ENCODE results near the gene DNAJB11.
A peak's percentile ranks its signal among the peaks of the same experiment; 100 is the strongest.
"Not testable (repeated sequence)": the region's sequence is repeated elsewhere in the genome, so short reads cannot be mapped to it uniquely, and the experiment has no call there.

The DNAJB11 gene

GRCh38 chr3:186570096-186570940 is at the start of gene DNAJB11:
DNAJB11 (plus strand) TSS chr3:186570720; CDS start chr3:186570898, 178 bp downstream.
- peak; percentile 89 for DNase-seq (ENCODE audit: extremely low spot score, insufficient read length, low read depth)
- FAIRE-seq, result peak; percentile 99

- DNase-seq (ENCODE audit: extremely low spot score, insufficient read length, low read depth) (no peak), FAIRE-seq (peak; percentile 95)
These were observed 49.3 kb upstream of the DNAJB11 start for GRCh38 chr3:186520957-186521842.

GRCh38 chr3:186523022-186523421 is 47.5 kb upstream of the DNAJB11 start:
- no peak for FAIRE-seq
- no peak for DNase-seq (ENCODE audit: extremely low spot score, insufficient read length, low read depth)

- FAIRE-seq (no peak), DNase-seq (ENCODE audit: extremely low spot score, insufficient read length, low read depth) (no peak)
These were observed 47.1 kb upstream of the DNAJB11 start for GRCh38 chr3:186523434-186523833.

- no peak for FAIRE-seq
- no peak for DNase-seq (ENCODE audit: extremely low spot score, insufficient read length, low read depth)
These were observed 45.9 kb upstream of the DNAJB11 start for GRCh38 chr3:186524616-186525015.

GRCh38 chr3:186525369-186526255 is 44.9 kb upstream of the DNAJB11 start:
- DNase-seq (ENCODE audit: extremely low spot score, insufficient read length, low read depth) (no peak), FAIRE-seq (peak; percentile 84)

GRCh38 chr3:186526256-186526606 is 44.3 kb upstream of the DNAJB11 start:
- DNase-seq (ENCODE audit: extremely low spot score, insufficient read length, low read depth) (no peak), FAIRE-seq (no peak)

GRCh38 chr3:186529201-186529999 is 41.1 kb upstream of the DNAJB11 start:
- FAIRE-seq (peak; percentile 70), DNase-seq (ENCODE audit: extremely low spot score, insufficient read length, low read depth) (no peak)

DNA sequence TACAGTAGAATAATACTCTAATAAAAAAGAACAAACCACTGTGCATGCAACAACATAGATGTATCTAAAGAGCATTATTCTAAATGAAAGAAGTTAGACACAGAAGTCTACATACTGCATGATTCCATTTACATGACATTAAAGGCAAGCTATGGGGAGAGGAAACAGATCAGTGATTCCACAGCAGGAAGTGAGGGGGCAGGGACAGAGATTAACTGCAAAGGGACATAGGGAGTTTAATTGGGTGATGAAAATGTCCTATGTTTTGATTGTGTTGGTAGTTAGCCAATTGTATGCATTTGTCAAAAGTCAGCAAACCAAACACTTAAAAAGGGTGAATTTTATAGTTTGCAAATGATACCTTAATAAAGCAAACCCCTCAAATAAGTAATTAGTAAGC is 40.1 kb upstream of the DNAJB11 start:
- FAIRE-seq, result peak; percentile 18

DNA sequence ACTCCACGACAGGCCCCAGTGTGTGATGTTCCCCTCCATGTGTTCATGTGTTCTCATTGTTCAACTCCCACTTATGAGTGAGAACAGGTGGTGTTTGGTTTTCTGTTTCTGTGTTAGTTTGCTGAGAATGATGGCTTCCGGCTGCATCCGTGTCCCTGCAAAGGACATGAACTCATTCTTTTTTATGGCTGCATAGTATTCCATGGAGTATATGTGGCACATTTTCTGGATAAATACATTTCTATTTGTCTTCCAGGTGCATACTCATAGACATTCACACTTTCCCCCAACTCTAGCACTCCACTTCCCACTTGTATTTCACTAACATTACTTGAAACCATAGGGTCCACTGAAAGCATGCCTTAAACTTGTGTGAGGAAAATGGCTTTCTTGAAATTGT is 38.8 kb upstream of the DNAJB11 start:
- not testable (repeated sequence) for FAIRE-seq; DNase-seq (ENCODE audit: extremely low spot score, insufficient read length, low read depth)

More for the DNA sequence above, 40.1 kb upstream of the DNAJB11 start:
- no peak for DNase-seq (ENCODE audit: extremely low spot score, insufficient read length, low read depth)

DNA sequence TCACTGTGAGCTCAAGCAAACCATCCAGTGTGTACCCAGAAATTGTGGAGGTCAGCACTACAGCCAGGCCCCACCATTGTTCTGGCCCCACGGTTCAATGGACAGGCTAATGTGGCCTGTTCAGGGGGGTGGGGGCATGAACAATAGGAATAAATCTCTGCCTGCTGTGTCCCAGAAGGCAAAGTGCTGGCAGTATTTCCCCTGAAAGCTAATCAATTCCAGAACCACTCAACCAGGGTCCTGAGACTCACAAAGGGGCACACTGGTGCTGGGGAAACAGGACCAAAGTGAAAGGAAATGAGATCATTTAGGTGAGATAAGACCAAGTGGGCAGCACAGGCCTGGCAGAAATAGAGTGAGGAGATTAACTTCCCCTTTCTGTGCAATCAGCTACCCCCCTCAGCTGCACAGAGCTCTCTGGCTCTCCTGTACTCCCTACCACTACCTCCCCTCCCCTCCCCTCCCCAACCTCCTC is 37.9 kb upstream of the DNAJB11 start:
- DNase-seq (ENCODE audit: extremely low spot score, insufficient read length, low read depth), result no peak
- FAIRE-seq, result peak; percentile 94

DNA sequence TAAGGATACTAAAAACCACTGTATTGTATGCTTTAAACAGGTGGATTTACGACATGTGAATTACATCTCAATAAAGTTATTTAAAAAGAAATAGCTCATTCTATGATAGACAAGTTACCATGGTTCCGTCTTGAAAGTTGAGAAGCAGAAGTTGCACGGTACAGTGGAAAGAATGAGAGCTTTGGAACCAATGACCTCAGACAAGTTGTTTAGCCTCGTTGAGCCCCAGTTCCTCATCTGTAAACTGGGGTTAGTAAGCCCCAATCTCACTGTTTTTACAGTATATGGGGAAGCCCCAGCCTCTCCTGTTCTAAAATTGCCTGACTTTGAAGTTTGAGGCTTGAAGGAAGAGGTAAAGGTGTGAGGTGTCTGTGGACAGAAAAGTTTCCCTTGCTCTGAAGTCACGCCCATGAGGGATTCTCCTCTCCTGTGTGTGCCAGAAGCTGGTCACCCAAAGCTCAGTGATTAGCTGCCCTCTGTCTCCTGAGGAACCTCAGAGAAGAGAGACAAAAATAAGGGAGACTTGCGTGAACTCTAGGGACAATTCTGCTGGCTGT is 36.3 kb upstream of the DNAJB11 start:
- FAIRE-seq (peak; percentile 96), DNase-seq (ENCODE audit: extremely low spot score, insufficient read length, low read depth) (no peak)

DNA sequence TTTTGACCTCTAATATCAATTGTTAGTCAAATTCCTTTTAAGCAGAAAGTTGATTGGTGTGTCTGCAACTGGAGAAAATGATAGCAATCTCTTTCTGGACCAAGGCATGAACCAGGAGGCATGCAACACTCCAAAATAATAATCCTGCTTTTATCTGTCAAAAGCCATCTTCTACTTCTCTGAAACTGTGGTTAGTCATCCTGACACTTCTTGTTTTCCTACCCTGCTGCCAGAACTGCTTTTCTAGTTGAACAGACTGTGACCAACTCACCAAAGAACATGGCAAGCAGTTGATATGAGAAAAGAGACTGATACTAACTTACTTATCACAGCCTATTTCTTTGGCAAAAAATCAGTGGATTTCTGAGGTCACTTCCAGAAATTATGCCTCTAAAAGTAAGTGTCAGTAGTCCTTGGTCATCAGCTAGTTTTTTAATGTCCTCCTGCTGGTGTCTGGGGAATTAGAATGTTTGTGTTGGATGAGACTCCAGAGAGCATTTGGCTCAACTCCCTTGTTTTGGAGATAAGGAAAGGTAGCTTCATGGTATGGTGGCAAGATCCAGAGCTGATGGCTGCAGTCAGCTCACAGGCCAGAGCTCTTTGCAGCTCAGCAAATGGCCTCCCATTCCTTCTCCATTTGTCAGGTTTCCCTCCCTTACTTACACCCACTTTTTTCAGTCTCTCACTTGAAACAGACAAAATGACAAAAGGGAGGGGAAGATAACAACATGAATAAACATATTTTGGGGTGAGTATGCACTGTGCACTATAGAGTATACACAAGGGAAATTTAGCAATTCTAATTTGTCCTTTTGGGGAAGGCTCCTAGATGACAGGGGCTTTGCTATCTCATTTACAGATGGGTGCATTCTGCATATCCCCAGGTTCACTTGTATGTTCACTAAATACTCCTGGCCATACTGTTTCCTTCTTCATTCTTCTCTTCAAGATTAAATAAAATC is 33.4 kb upstream of the DNAJB11 start:
- FAIRE-seq (peak; percentile 56), DNase-seq (ENCODE audit: extremely low spot score, insufficient read length, low read depth) (no peak)

- FAIRE-seq (peak; percentile 78), DNase-seq (ENCODE audit: extremely low spot score, insufficient read length, low read depth) (no peak)
These were observed 31.7 kb upstream of the DNAJB11 start for GRCh38 chr3:186538779-186539178.

DNA sequence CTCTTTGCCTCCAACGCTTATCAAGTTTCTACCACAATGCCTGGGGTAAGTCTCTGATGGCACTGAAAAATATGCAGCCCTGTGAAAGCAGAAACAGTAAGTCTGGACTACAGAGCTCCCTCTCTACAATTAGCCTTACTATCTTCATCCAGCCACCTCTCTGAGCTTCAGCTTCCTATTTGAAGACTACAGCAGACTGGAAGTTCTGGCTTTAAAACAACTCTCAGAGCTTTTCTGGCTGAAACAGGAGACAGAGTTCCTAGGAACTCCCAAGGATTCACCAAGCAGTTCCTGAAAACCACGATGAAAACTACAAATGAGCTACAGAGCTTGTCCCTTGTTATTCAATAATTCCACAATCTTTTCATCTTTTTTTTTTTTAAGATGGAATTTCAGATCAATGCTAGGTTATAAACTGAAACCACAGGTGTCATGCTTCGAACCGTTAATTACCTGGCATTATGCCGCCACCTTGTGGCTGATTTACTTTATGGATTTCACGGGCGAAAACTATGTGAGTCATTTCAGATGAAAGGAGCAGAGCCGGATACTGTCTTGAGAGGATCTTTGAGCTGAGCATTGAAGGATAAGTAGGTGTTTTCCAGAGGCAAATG is 30.2 kb upstream of the DNAJB11 start:
- FAIRE-seq (peak; percentile 89), DNase-seq (ENCODE audit: extremely low spot score, insufficient read length, low read depth) (no peak)

GRCh38 chr3:186540835-186541226 is 29.7 kb upstream of the DNAJB11 start:
- FAIRE-seq, result no peak
- DNase-seq (ENCODE audit: extremely low spot score, insufficient read length, low read depth), result no peak

- no peak for FAIRE-seq
- no peak for DNase-seq (ENCODE audit: extremely low spot score, insufficient read length, low read depth)
These were observed 26.2 kb upstream of the DNAJB11 start, which contains the start of gene CRYGS for GRCh38 chr3:186544281-186544680. CRYGS (minus strand) TSS chr3:186544380; CDS start chr3:186544326, 54 bp downstream.
